K562 (cell line): ENCODE data around the gene CAPN3.

Experiments used
- CBFB ChIP-seq: sonication (generic); formaldehyde crosslinking; IDR thresholded peaks from 2 replicates; pipeline ENCODE4 v1.4.0; 2020; ENCODE audit warnings: mild to moderate bottlenecking, missing genetic modification reagents
- CBX8 ChIP-seq: fragments of 200-600 bp; sonication (generic); IDR thresholded peaks from 2 replicates; pipeline ENCODE4 v1.6.1; 2012; ENCODE audit warnings: borderline replicate concordance, mixed run types, low read depth, mild to moderate bottlenecking, moderate library complexity, mixed read lengths, low read length, control low read depth, inconsistent platforms; ENCODE audit not compliant: poor library complexity, severe bottlenecking; ENCODE audit errors: extremely low read depth
- NCOA6 ChIP-seq: fragments of 450-650 bp; IDR thresholded peaks from 2 replicates; pipeline ENCODE4 v1.6.1; 2017; ENCODE audit warnings: mild to moderate bottlenecking
- NR2C1 ChIP-seq, 2 experiments: fragments of 450-650 bp; IDR thresholded peaks; 2 replicates each; pipeline ENCODE4 v1.6.1; 2017; ENCODE audit warnings: mild to moderate bottlenecking in 2 of 2, antibody characterized with exemption in 1 of 2, inconsistent platforms in 1 of 2, missing compliant biosample characterization in 1 of 2, missing genetic modification characterization in 1 of 2
- POLR2A ChIP-seq: fragments of 450-650 bp; conservative IDR thresholded peaks from 2 replicates; pipeline ENCODE4 v1.6.1; 2016
- POLR2AphosphoS5 ChIP-seq: IDR thresholded peaks from 2 replicates; pipeline ENCODE4 v1.6.1; 2011; ENCODE audit warnings: mild to moderate bottlenecking, low read depth, low read length, moderate library complexity; ENCODE audit not compliant: control insufficient read depth, insufficient read depth
- RAD51 ChIP-seq: fragments of 450-650 bp; IDR thresholded peaks from 2 replicates; pipeline ENCODE4 v1.7.1; 2016; ENCODE audit warnings: low read depth, mild to moderate bottlenecking, borderline replicate concordance
- RFX5 ChIP-seq: IDR thresholded peaks from 2 replicates; pipeline ENCODE4 v1.6.1; 2011; ENCODE audit warnings: low read depth, mild to moderate bottlenecking, improper control_type of control experiment, low read length
- ZFP1 ChIP-seq: fragments of 450-650 bp; formaldehyde crosslinking; IDR thresholded peaks from 2 replicates; pipeline ENCODE4 v1.4.0; 2020; ENCODE audit warnings: mild to moderate bottlenecking, mixed read lengths
- ZNF143 ChIP-seq: sonication (generic); formaldehyde crosslinking; IDR thresholded peaks from 2 replicates; pipeline ENCODE4 v1.9.0; 2022; ENCODE audit warnings: mild to moderate bottlenecking, missing genetic modification reagents
- ZNF324 ChIP-seq: fragments of 250-450 bp; sonication (Bioruptor Pico); IDR thresholded peaks from 2 replicates; pipeline ENCODE4 v1.4.0; 2020; ENCODE audit warnings: mild to moderate bottlenecking
- TF ChIP-seq, protein P1 (sequence below), 3 experiments: IDR thresholded peaks in 2 of 3; conservative IDR thresholded peaks in 1 of 3; 2 replicates each; pipeline ENCODE4 v1.5.1; 2011 to 2012; ENCODE audit warnings: low read length in 3 of 3, mild to moderate bottlenecking in 3 of 3, control low read depth in 2 of 3, improper control_type of control experiment in 1 of 3, inconsistent platforms in 1 of 3, low read depth in 1 of 3, mixed read lengths in 1 of 3, moderate library complexity in 1 of 3; ENCODE audit not compliant: insufficient read depth in 2 of 3
- TF ChIP-seq, protein P2 (sequence below): sonication (generic); formaldehyde crosslinking; IDR thresholded peaks from 2 replicates; pipeline ENCODE4 v1.8.0; 2022; ENCODE audit warnings: missing genetic modification reagents, mild to moderate bottlenecking, moderate library complexity, borderline replicate concordance
- TF ChIP-seq, protein P3 (sequence below): fragments of 250-450 bp; sonication (Bioruptor Pico); IDR thresholded peaks from 2 replicates; pipeline ENCODE4 v1.5.0; 2020; ENCODE audit warnings: mild to moderate bottlenecking

DNA sequence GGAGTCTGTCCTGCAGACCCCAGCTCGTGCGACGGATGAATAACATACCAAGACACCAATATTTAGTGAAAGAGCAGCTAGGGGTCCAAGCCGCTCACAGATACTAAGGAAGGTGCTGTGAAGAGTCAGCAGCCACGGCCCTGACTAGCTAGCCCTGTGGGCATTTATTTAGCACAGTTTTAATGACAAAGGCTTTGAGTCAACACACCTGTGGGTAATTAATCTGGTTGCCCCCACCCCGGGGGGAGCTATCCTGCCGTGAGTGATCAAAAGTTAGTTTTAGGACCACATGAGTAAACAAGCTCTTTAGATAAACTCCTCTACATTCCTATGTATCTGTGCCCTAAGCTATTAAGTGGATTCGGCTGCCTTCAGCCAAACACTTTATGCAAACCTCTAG, 18.7 kb downstream of the CAPN3 start:
- TF ChIP-seq ZNF324 = no peak
- no peak for TF ChIP-seq CBX8
- TF ChIP-seq CBFB = no peak
- no peak for TF ChIP-seq RAD51
- TF ChIP-seq, protein P1, sequence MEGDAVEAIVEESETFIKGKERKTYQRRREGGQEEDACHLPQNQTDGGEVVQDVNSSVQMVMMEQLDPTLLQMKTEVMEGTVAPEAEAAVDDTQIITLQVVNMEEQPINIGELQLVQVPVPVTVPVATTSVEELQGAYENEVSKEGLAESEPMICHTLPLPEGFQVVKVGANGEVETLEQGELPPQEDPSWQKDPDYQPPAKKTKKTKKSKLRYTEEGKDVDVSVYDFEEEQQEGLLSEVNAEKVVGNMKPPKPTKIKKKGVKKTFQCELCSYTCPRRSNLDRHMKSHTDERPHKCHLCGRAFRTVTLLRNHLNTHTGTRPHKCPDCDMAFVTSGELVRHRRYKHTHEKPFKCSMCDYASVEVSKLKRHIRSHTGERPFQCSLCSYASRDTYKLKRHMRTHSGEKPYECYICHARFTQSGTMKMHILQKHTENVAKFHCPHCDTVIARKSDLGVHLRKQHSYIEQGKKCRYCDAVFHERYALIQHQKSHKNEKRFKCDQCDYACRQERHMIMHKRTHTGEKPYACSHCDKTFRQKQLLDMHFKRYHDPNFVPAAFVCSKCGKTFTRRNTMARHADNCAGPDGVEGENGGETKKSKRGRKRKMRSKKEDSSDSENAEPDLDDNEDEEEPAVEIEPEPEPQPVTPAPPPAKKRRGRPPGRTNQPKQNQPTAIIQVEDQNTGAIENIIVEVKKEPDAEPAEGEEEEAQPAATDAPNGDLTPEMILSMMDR (IDR thresholded peaks at IDR 0.05 in 2 of 3, conservative IDR thresholded peaks at IDR 0.05 in 1 of 3; ENCODE audit: insufficient read depth in 2 of 3, low read depth in 1 of 3, low read length in 3 of 3) = no peak
- TF ChIP-seq, protein P2, sequence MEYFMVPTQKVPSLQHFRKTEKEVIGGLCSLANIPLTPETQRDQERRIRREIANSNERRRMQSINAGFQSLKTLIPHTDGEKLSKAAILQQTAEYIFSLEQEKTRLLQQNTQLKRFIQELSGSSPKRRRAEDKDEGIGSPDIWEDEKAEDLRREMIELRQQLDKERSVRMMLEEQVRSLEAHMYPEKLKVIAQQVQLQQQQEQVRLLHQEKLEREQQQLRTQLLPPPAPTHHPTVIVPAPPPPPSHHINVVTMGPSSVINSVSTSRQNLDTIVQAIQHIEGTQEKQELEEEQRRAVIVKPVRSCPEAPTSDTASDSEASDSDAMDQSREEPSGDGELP = no peak
- TF ChIP-seq ZFP1 (CRISPR knock-in tag) = no peak
- TF ChIP-seq NR2C1 (IDR thresholded peaks at IDR 0.05) = no peak
- no peak for TF ChIP-seq NR2C1 (tag; IDR thresholded peaks at IDR 0.05)
- no peak for TF ChIP-seq NCOA6
- no peak for TF ChIP-seq POLR2AphosphoS5
- TF ChIP-seq POLR2A = no peak
- TF ChIP-seq, protein P3, sequence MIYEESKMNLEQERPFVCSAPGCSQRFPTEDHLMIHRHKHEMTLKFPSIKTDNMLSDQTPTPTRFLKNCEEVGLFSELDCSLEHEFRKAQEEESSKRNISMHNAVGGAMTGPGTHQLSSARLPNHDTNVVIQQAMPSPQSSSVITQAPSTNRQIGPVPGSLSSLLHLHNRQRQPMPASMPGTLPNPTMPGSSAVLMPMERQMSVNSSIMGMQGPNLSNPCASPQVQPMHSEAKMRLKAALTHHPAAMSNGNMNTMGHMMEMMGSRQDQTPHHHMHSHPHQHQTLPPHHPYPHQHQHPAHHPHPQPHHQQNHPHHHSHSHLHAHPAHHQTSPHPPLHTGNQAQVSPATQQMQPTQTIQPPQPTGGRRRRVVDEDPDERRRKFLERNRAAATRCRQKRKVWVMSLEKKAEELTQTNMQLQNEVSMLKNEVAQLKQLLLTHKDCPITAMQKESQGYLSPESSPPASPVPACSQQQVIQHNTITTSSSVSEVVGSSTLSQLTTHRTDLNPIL (CRISPR knock-in tag) = no peak
- TF ChIP-seq ZNF143 (CRISPR knock-in tag) = no peak
- TF ChIP-seq RFX5 = no peak
